SK-N-MC (cell line): ENCODE data around the gene PRKAR1B.

ENCODE experiments used
- DNase-seq: peaks from one replicate; pipeline ENCODE4 v3.0.0-alpha.2; 2011; ENCODE audit warnings: low read depth, low spot score
- H3K27ac ChIP-seq: fragments of 200-600 bp; sonication (generic); 2 replicates; pipeline ENCODE4 v1.5.1; 2016; ENCODE audit warnings: mixed run types
- H3K36me3 ChIP-seq: fragments of 200-600 bp; sonication (generic); 2 replicates; pipeline ENCODE4 v1.6.1; 2017; ENCODE audit warnings: antibody characterized with exemption, low read length, mixed read lengths; ENCODE audit not compliant: insufficient read depth
- H3K4me3 ChIP-seq: fragments of 200-600 bp; sonication (generic); 2 replicates; pipeline ENCODE4 v1.5.1; 2016
- H3K9ac ChIP-seq: fragments of 200-600 bp; sonication (generic); 2 replicates; pipeline ENCODE4 v1.8.0; 2017; ENCODE audit warnings: mixed run types, mixed read lengths; ENCODE audit not compliant: insufficient read length
- H3K9me3 ChIP-seq: fragments of 200-600 bp; sonication (generic); 2 replicates; pipeline ENCODE4 v1.6.1; 2017; ENCODE audit warnings: low read depth, mild to moderate bottlenecking, antibody characterized with exemption, low read length, moderate library complexity, mixed read lengths
- EZH2 ChIP-seq: fragments of 200-600 bp; sonication (generic); IDR thresholded peaks from one replicate; pipeline ENCODE4 v1.6.1; 2017; ENCODE audit warnings: antibody characterized with exemption
- FOXP2 ChIP-seq: optimal IDR thresholded peaks from 2 replicates; pipeline ENCODE3; 2011; ENCODE audit warnings: mild to moderate bottlenecking, moderate library complexity; ENCODE audit not compliant: insufficient read depth; ENCODE audit errors: extremely low read length, control extremely low read depth
- POLR2AphosphoS5 ChIP-seq: IDR thresholded peaks from 2 replicates; pipeline ENCODE4 v1.6.1; 2012; ENCODE audit warnings: mild to moderate bottlenecking, low read depth, low read length, borderline replicate concordance

Gene PRKAR1B

GRCh38 chr7:575425-576366, 151.4 kb downstream of the PRKAR1B start:
- TF ChIP-seq FOXP2 (no peak), EZH2 (no peak)
- no peak overlapping the region for H3K4me3 ChIP-seq
- H3K9ac ChIP-seq = no peak overlapping the region
- no peak for DNase-seq
- no peak overlapping the region for H3K27ac ChIP-seq
- H3K9me3 ChIP-seq = no peaks in the 10 kb centered on the region
- no peaks in the 10 kb centered on the region for H3K36me3 ChIP-seq

GRCh38 chr7:574661-575395, 152.3 kb downstream of the PRKAR1B start:
- Histone ChIP-seq H3K4me3 (no peak overlapping the region), H3K9me3 (no peaks in the 10 kb centered on the region), H3K9ac (no peak overlapping the region), H3K36me3 (no peaks in the 10 kb centered on the region), H3K27ac (no peak overlapping the region)
- TF ChIP-seq FOXP2 (no peak), POLR2AphosphoS5 (no peak), EZH2 (no peak)
- DNase-seq = no peak

- no peaks in the 10 kb centered on the region for H3K9me3 ChIP-seq
- TF ChIP-seq EZH2 (no peak), FOXP2 (no peak), POLR2AphosphoS5 (no peak)
- DNase-seq = no peak
- H3K4me3 ChIP-seq = no peak overlapping the region
- no peak overlapping the region for H3K9ac ChIP-seq
- H3K27ac ChIP-seq = no peak overlapping the region
- H3K36me3 ChIP-seq = no peaks in the 10 kb centered on the region
These were observed 153.1 kb downstream of the PRKAR1B start for GRCh38 chr7:573933-574381.

DNA sequence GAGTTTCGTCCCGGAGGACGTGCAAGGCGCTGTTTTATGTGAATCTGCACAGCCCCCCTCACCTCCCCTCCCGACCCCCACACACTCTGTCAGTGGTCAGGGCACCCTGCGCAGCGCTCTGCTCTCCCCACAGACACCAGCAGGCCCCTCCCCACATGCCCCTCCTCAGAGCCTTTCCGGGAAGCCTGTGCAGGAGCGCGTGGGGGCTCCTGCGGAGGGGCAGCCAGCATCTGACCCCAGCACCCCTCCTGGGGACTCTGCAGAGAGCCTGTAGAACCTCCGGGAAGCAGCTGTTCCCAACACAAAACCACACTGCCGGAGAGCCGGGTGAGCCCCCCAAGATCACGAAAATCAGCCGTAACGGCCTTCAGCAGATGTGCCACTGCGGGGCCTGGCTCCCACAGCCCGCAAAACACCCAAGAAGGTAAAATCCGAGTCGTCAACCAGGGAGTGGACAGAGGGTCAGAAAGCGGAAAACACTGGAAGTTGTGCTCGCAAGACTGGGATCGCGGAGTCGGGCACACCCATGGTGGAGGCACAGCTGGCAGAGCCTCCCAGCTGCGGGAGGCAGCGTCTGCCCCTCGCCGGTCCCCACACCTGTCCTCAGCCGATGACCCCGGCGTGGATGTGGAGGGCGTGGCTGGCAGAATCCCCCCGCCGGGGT, 153.7 kb downstream of the PRKAR1B start:
- TF ChIP-seq EZH2 (no peak), POLR2AphosphoS5 (no peak), FOXP2 (no peak)
- DNase-seq = no peak
- no peak overlapping the region for H3K9ac ChIP-seq

DNA sequence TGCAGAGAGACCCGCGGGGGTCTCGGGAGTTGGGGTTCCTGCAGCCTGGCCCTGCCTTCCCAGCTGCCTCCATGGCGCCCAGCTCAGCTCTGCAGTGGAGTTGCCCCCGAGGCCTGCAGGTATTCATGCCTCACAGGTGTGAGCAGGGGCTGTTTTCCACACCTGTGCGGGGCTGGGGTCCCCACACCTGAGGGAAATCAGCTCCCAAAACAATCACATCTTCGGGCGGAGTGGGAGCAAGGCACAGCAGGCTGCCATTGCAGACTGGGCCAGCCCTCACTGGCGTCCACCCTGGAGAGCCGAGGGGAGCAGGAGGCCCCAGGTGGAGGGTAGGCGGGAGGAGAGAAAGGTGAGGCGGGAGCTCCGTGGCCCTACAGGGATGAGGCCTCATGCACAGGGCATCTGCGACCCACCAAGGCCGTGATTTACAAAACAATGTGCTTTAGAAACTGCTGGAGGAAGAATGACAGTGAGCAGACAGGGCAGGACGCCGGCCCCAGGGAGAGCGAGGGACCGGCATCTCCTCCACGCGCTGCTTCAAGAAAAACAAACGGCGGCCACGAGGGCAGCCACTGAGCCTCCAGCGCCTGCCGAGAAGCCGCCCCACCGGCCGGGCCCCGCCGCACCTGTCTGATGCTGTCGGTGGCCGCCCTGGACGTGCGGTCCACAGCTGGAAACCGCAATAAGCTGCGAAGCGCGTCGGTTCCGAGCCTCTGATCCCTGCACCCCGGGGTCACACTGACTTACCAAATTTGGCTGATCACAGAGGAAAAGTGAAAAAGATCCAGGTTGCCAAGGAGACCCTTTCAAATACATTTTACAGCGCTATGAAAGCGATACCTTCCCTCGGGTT, 154.4 kb downstream of the PRKAR1B start:
- no peak overlapping the region for H3K4me3 ChIP-seq
- no peak for TF ChIP-seq EZH2
- TF ChIP-seq POLR2AphosphoS5 = no peak
- no peak for TF ChIP-seq FOXP2
- no peak overlapping the region for H3K27ac ChIP-seq
- DNase-seq = no peak
- H3K9ac ChIP-seq = no peak overlapping the region
- no peaks in the 10 kb centered on the region for H3K36me3 ChIP-seq
- H3K9me3 ChIP-seq = no peaks in the 10 kb centered on the region

More for the DNA sequence above, 153.7 kb downstream of the PRKAR1B start:
- H3K4me3 ChIP-seq = no peak overlapping the region
- no peaks in the 10 kb centered on the region for H3K9me3 ChIP-seq
- no peaks in the 10 kb centered on the region for H3K36me3 ChIP-seq
- H3K27ac ChIP-seq = no peak overlapping the region

DNA sequence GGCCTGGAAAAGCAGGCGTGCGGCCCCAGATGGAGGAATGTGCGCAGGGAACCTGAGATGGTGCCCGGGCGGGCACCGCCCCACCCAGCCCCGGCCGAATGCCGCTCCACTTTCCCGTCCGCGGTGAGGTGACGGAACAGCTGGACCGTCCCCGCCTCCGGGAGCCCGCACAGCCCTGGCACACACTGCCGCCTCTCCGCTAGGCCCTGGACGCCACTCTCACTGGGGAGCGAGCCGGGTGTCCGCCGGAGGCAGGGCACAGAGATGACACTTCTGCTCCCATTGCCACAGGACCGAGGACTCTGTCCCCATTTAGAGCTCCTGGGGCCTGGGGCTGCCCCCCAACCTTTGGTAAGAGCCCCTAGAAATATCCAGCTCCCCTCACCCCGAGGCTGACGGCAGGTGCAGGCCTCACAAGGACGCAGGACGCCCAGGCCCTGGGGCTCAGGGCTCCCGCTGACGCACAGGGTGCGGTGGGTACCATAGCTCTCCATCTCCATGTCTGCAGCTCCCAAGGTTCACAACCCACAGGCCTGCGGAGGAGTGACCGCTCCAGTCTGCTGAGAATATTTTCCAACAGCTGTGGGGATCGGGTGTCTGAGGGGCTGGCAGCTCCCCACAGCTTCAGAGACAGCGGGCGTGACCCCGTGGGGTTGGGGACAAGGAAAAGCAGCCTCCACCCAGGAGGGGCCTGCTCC, 155.2 kb downstream of the PRKAR1B start:
- H3K9ac ChIP-seq = no peak overlapping the region

DNA sequence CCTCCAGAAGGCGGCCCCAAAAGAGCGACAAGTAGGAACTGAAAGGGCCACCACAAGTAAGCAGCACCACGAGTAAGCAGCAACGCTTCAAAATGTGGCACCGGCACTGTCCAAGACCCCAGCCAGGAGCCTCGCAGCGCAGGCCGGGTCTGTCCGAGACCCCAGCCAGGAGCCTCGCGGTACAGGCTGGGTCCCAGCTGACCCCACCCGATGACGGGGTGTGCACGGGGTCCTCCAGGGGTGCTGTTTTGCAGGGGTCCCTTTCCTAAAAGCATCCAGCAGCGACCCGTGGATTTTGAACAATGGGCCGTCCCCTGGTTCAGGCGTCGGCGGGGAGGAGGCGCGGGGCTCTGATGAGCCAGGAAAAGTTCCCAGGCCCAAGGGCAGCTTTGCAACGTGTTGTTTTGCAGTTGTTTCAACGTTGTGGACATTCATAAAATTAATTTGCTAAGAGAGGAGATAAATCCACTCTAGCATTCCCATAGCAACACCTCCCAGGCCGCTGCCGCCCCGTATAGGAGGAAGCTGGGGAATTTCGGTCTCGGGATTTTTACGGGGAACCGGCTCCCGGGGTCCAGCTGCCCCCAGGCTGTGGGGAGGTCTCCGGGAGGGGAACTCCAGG, 155.9 kb downstream of the PRKAR1B start:
- Histone ChIP-seq H3K4me3 (no peak overlapping the region), H3K9me3 (no peaks in the 10 kb centered on the region), H3K9ac (no peak overlapping the region), H3K36me3 (no peaks in the 10 kb centered on the region), H3K27ac (no peak overlapping the region)
- no peak for TF ChIP-seq EZH2
- no peak for TF ChIP-seq POLR2AphosphoS5
- no peak for TF ChIP-seq FOXP2
- no peak for DNase-seq

More for the DNA sequence above, 155.2 kb downstream of the PRKAR1B start:
- Histone ChIP-seq H3K9me3 (no peaks in the 10 kb centered on the region), H3K27ac (no peak overlapping the region), H3K4me3 (no peak overlapping the region), H3K36me3 (no peaks in the 10 kb centered on the region)
- no peak for DNase-seq
- TF ChIP-seq EZH2 = no peak
- no peak for TF ChIP-seq FOXP2
- TF ChIP-seq POLR2AphosphoS5 = no peak
